Osteoblast (primary cell): ENCODE measurements around the gene COL20A1. TPM values are rescaled to one million over a fixed set of nuclear protein-coding genes. Genes with fewer than 3 reads are reported as not detected.

Experiments used
- DNase-seq: peaks from one replicate; pipeline ENCODE4 v3.0.0; 2011; ENCODE audit warnings: low spot score, mixed read lengths; ENCODE audit not compliant: insufficient read length; ENCODE audit errors: missing footprints
- H2AFZ ChIP-seq: 2 replicates; pipeline ENCODE4 v1.6.0; 2011; ENCODE audit warnings: mild to moderate bottlenecking, low read length
- H3K27ac ChIP-seq: 2 replicates; pipeline ENCODE4 v1.5.1; 2011; ENCODE audit warnings: mild to moderate bottlenecking, low read depth, low read length, moderate library complexity
- H3K27me3 ChIP-seq: 2 replicates; pipeline ENCODE4 v1.6.0; 2012; ENCODE audit warnings: mild to moderate bottlenecking, control low read depth, inconsistent platforms, low read length, moderate library complexity; ENCODE audit not compliant: insufficient read depth
- H3K36me3 ChIP-seq: 2 replicates; pipeline ENCODE4 v1.5.1; 2011; ENCODE audit warnings: mild to moderate bottlenecking, low read length, control low read depth, moderate library complexity; ENCODE audit not compliant: insufficient read depth
- H3K4me1 ChIP-seq: 2 replicates; pipeline ENCODE4 v1.5.1; 2011; ENCODE audit warnings: mild to moderate bottlenecking, low read length, control low read depth, moderate library complexity; ENCODE audit not compliant: insufficient read depth
- H3K4me2 ChIP-seq: 2 replicates; pipeline ENCODE4 v1.6.0; 2011; ENCODE audit warnings: mild to moderate bottlenecking, low read length; ENCODE audit not compliant: insufficient read depth
- H3K4me3 ChIP-seq: fragments of 200-600 bp; sonication (generic); 3 replicates; pipeline ENCODE4 v1.5.1; 2012; ENCODE audit warnings: mild to moderate bottlenecking, low read length, inconsistent platforms; ENCODE audit not compliant: insufficient read depth
- H3K79me2 ChIP-seq: 2 replicates; pipeline ENCODE4 v1.6.0; 2012; ENCODE audit warnings: mild to moderate bottlenecking, low read length, control low read depth, inconsistent platforms; ENCODE audit not compliant: insufficient read depth
- H3K9me3 ChIP-seq: 2 replicates; pipeline ENCODE4 v1.5.1; 2011; ENCODE audit warnings: low read depth, low read length, control low read depth
- H4K20me1 ChIP-seq: 2 replicates; pipeline ENCODE4 v1.6.0; 2012; ENCODE audit warnings: mild to moderate bottlenecking, low read length, control low read depth; ENCODE audit not compliant: insufficient read depth
- CTCF ChIP-seq: IDR thresholded peaks from 2 replicates; pipeline ENCODE4 v1.5.1; 2011; ENCODE audit warnings: mild to moderate bottlenecking, low read depth, low read length, moderate library complexity; ENCODE audit errors: extremely low read depth
- total RNA-seq: library from RNA; depleted of rRNA; stranded (reverse); fragments of >200 nt; gene quantifications from 2 replicates; pipeline ENCODE4 v1.2.3, GENCODE V29; 2012

The COL20A1 gene
- total RNA-seq, 1 donor: not detected

GRCh38 chr20:63365601-63366389 lies 72.8 kb downstream of the COL20A1 start:
- Histone ChIP-seq H3K4me3 (no peak overlapping the region), H3K27ac (no peak overlapping the region), H3K27me3 (peaks cover 4% of the 10 kb centered on the region), H3K9me3 (no peaks in the 10 kb centered on the region), H3K79me2 (no peaks in the 10 kb centered on the region), H2AFZ (no peak overlapping the region), H4K20me1 (no peaks in the 10 kb centered on the region), H3K36me3 (no peaks in the 10 kb centered on the region), H3K4me2 (no peak overlapping the region), H3K4me1 (no peaks in the 10 kb centered on the region)
- no peak for DNase-seq
- no peak for TF ChIP-seq CTCF

- TF ChIP-seq CTCF: no peak
- Histone ChIP-seq H3K9me3 (no peaks in the 10 kb centered on the region), H3K4me1 (no peaks in the 10 kb centered on the region), H4K20me1 (no peaks in the 10 kb centered on the region), H2AFZ (no peak overlapping the region), H3K36me3 (no peaks in the 10 kb centered on the region), H3K79me2 (no peaks in the 10 kb centered on the region), H3K27me3 (peaks cover 4% of the 10 kb centered on the region), H3K4me3 (no peak overlapping the region), H3K27ac (no peak overlapping the region), H3K4me2 (no peak overlapping the region)
- no peak for DNase-seq
Observed at GRCh38 chr20:63366390-63367365, 73.7 kb downstream of the COL20A1 start.

- Histone ChIP-seq H2AFZ (no peak overlapping the region), H3K4me2 (no peak overlapping the region), H3K4me3 (no peak overlapping the region), H3K79me2 (no peaks in the 10 kb centered on the region), H3K36me3 (no peaks in the 10 kb centered on the region), H3K27ac (no peak overlapping the region), H3K4me1 (no peaks in the 10 kb centered on the region), H4K20me1 (no peaks in the 10 kb centered on the region), H3K9me3 (no peaks in the 10 kb centered on the region), H3K27me3 (peaks cover 4% of the 10 kb centered on the region)
- TF ChIP-seq CTCF: no peak
- DNase-seq: no peak
Observed at GRCh38 chr20:63367446-63368055, 74.6 kb downstream of the COL20A1 start.
